ENCODE results near the gene FITM2. TPM values are rescaled to one million over a fixed set of nuclear protein-coding genes. Genes with fewer than 3 reads are reported as not detected.
"Not testable (repeated sequence)": the region's sequence is repeated elsewhere in the genome, so short reads cannot be mapped to it uniquely, and the experiment has no call there.

The FITM2 gene
- total and polyA plus RNA-seq, 12 donors: 2.7 to 33.4 (median 18.5) TPM

DNA sequence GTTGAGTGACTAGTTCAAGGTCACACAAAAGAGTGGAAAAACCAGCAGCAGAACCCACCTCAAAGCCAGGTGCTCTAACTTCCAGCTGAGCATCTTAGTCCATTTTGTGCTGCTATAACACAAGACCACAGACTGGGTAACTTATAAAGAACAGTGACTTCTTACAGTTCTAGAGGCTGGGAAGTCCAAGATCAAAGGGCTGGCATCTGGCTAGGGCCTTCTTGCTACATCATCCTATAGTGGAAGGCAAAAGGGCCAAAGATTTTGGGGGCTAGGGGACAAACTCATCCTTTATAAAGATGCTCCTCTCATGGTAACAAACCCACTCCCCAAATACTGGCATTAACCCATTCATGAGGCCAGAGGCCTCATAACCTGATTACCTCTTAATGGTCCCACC is 9.7 kb downstream of the FITM2 start:
- no peaks in the 10 kb centered on the region for H3K9me3 ChIP-seq (replicated peaks in 1 of 3)
- TF ChIP-seq POLR2A (IDR thresholded peaks at IDR 0.05): no peak
- TF ChIP-seq, protein P1, sequence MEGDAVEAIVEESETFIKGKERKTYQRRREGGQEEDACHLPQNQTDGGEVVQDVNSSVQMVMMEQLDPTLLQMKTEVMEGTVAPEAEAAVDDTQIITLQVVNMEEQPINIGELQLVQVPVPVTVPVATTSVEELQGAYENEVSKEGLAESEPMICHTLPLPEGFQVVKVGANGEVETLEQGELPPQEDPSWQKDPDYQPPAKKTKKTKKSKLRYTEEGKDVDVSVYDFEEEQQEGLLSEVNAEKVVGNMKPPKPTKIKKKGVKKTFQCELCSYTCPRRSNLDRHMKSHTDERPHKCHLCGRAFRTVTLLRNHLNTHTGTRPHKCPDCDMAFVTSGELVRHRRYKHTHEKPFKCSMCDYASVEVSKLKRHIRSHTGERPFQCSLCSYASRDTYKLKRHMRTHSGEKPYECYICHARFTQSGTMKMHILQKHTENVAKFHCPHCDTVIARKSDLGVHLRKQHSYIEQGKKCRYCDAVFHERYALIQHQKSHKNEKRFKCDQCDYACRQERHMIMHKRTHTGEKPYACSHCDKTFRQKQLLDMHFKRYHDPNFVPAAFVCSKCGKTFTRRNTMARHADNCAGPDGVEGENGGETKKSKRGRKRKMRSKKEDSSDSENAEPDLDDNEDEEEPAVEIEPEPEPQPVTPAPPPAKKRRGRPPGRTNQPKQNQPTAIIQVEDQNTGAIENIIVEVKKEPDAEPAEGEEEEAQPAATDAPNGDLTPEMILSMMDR (IDR thresholded peaks at IDR 0.05): no peak
- H3K36me3 ChIP-seq (replicated peaks in 1 of 2): no peaks in the 10 kb centered on the region
- intact Hi-C loops (cut with DNase I): no loop called here
- H3K4me3 ChIP-seq: no peak overlapping the region
- H3K27ac ChIP-seq: no peak overlapping the region
- no peak for DNase-seq
- H3K4me1 ChIP-seq (replicated peaks in 1 of 2): peaks cover 8 to 16% of the 10 kb centered on the region in 2 donors
- no peaks in the 10 kb centered on the region for H3K27me3 ChIP-seq

DNA sequence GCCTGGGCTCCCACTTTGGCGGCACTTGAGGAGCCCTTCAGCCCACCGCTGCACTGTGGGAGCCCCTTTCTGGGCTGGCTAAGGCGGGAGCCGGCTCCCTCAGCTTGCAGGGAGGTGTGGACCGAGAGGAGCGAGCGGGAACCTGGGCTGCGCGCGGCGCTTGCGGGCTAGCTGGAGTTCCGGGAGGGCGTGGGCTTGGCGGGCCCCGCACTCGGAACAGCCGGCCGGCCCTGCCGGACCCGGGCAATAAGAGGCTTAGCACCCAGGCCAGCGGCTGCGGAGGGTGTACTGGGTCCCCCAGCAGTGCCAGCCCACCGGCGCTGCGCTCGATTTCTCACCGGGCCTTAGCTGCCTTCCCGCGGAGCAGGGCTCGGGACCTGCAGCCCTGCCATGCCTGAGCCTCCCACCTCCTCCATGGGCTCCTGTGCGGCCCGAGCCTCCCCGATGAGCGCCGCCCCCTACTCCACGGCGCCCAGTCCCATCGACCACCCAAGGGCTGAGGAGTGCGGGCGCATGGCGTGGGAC is 11.9 kb downstream of the FITM2 start:
- intact Hi-C loops (cut with DNase I); DNase-seq: not testable (repeated sequence)
- 93 to 98% (median 95%) methylated on average over 12 to 42 of the region's 42 CpGs for WGBS, 4 donors

DNA sequence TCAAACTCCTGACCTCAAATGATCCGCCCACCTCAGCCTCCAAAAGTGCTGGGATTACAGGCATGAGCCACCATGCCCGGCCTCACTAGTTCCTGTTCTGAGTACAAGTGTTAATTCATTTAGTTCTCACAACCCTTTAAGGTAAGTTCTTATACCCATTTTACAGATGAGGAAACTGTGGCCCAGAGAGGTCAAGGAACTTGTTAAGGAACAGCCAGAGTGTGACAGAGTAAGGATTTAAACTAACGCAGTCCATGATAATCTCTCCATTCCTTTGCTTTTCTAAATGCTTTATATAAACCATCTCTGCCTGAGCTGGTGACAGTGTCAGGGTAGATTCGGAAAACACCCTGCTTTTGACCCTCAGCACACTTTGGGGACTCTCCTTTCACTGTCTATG is 13.3 kb downstream of the FITM2 start:
- H3K27me3 ChIP-seq: no peaks in the 10 kb centered on the region
- no peak for DNase-seq
- 91 to 97% (median 94%) methylated on average over 4 of the region's 4 CpGs for WGBS, 4 donors
- TF ChIP-seq POLR2A (IDR thresholded peaks at IDR 0.05): no peak
- TF ChIP-seq, protein P1 (IDR thresholded peaks at IDR 0.05): no peak
- H3K4me3 ChIP-seq: no peak overlapping the region
- no peak overlapping the region for H3K27ac ChIP-seq
- peaks cover 0 to 4% of the 10 kb centered on the region in 2 donors for H3K4me1 ChIP-seq (replicated peaks in 1 of 2)
- no peaks in the 10 kb centered on the region for H3K9me3 ChIP-seq (replicated peaks in 1 of 3)
- H3K36me3 ChIP-seq (replicated peaks in 1 of 2): no peaks in the 10 kb centered on the region
- intact Hi-C loops (cut with DNase I): no loop called here

More for the DNA sequence above, 11.9 kb downstream of the FITM2 start:
- not testable (repeated sequence) for H3K9me3 ChIP-seq (replicated peaks in 1 of 3); H3K27me3 ChIP-seq; H3K4me3 ChIP-seq; H3K36me3 ChIP-seq (replicated peaks in 1 of 2); H3K27ac ChIP-seq; H3K4me1 ChIP-seq (replicated peaks in 1 of 2)

DNA sequence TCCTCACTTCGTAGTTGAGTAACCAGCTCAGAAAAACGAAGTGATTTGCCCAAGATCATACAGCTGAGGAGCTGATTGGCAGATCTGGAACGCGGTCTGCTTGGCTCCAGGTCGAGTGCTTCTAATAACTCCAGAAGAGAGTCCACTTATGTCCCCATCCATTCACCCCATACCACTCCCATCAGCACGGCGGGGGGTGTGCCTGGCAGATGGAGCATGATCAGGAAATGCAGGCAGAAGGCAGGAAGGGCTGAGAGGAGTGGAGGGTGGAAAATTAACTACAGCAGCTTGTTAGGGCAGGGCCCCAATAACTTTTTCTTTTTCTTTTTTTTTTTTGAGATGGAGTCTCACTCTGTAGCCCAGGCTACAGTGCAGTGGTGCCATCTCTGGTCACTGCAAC is 15.0 kb downstream of the FITM2 start:
- TF ChIP-seq, protein P1 (IDR thresholded peaks at IDR 0.05): no peak
- TF ChIP-seq POLR2A (IDR thresholded peaks at IDR 0.05): no peak
- no peak overlapping the region for H3K4me3 ChIP-seq
- H3K27ac ChIP-seq: no peak overlapping the region
- H3K4me1 ChIP-seq (replicated peaks in 1 of 2): peaks cover 0 to 4% of the 10 kb centered on the region in 2 donors
- 83 to 92% (median 87%) methylated on average over 7 of the region's 7 CpGs for WGBS, 4 donors
- no peaks in the 10 kb centered on the region for H3K27me3 ChIP-seq
- intact Hi-C loops (cut with DNase I): no loop called here
- DNase-seq: no peak
- H3K9me3 ChIP-seq (replicated peaks in 1 of 3): no peaks in the 10 kb centered on the region
- H3K36me3 ChIP-seq (replicated peaks in 1 of 2): no peaks in the 10 kb centered on the region

DNA sequence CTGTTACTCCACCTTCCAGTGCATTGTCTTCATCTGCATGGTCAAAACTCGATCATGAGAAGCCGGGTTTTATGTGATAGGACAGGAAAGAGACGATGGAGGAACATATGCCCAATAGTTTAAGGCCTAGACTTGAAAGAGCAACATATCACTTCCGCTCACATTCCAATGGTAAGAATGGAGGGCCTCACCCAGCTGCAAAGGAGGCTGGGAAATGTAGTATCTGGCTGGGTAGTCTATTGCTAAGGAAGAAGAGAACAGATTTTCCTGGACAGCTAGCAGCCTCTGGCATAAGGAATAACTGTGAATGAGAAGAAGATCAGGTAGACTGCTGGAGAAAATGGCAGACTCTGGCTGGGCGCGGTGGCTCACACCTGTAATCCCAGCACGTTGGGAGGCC is 19.2 kb downstream of the FITM2 start:
- DNase-seq: no peak
- intact Hi-C loops (cut with DNase I): no loop called here
- peaks cover 0 to 4% of the 10 kb centered on the region in 2 donors for H3K4me1 ChIP-seq (replicated peaks in 1 of 2)
- no peak for TF ChIP-seq POLR2A (IDR thresholded peaks at IDR 0.05)
- TF ChIP-seq, protein P1 (IDR thresholded peaks at IDR 0.05): no peak
- no peaks in the 10 kb centered on the region for H3K27me3 ChIP-seq
- H3K36me3 ChIP-seq (replicated peaks in 1 of 2): no peaks in the 10 kb centered on the region
- no peak overlapping the region for H3K4me3 ChIP-seq
- no peak overlapping the region for H3K27ac ChIP-seq
- H3K9me3 ChIP-seq (replicated peaks in 1 of 3): no peaks in the 10 kb centered on the region
- WGBS, 4 donors: 94 to 96% (median 95%) methylated on average over 7 of the region's 7 CpGs
